Hematopoietic multipotent progenitor cell treated with erythropoietin and hydrocortisone succinate and interleukin-3 and kit ligand, for 4 days (in vitro differentiated cells): Measurements from ENCODE around the gene APOBEC3F.
"Not testable (repeated sequence)": the region's sequence is repeated elsewhere in the genome, so short reads cannot be mapped to it uniquely, and the experiment has no call there.

ENCODE experiments used
- DNase-seq: peaks from one replicate; pipeline ENCODE4 v3.0.0-alpha.2; 2015

The APOBEC3F gene

GRCh38 chr22:39076155-39077025, 35.7 kb downstream of the APOBEC3F start:
- not testable (repeated sequence) for DNase-seq

DNA sequence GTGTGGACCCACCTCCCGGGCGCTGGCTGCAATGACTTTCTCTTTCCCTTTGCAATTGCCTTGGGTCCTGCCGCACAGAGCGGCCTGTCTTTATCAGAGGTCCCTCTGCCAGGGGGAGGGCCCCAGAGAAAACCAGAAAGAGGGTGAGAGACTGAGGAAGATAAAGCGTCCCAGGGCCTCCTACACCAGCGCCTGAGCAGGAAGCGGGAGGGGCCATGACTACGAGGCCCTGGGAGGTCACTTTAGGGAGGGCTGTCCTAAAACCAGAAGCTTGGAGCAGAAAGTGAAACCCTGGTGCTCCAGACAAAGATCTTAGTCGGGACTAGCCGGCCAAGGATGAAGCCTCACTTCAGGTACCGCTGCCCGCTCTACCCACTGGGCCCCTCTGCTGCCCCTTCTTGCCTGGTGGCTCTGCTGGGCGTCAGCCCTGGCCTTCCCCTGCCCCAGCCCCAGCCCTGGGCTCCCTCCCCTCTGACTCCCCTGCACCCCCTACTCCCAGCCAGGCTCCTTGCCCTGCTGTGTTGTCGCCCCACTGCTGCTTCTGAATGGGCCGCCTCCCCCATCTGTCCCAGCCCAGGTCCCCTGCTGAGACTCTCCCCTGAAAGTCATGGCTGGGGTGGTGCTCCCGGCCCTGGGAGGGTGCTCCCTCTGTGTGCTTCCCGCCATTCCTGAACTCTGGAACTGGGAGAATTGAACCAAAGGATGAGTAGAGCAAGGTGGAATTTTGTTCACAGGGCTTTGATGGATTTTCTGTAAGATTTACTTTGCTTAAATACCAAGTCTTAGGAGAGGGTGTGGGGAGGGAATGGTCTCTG, 36.6 kb downstream of the APOBEC3F start, which contains the start of gene APOBEC3G:
TSS of gene APOBEC3G (plus strand) at position 250 of the 815 bp plus-strand sequence. CDS start at position 337, 87 bp downstream.
- DNase-seq: peak; percentile 95

DNA sequence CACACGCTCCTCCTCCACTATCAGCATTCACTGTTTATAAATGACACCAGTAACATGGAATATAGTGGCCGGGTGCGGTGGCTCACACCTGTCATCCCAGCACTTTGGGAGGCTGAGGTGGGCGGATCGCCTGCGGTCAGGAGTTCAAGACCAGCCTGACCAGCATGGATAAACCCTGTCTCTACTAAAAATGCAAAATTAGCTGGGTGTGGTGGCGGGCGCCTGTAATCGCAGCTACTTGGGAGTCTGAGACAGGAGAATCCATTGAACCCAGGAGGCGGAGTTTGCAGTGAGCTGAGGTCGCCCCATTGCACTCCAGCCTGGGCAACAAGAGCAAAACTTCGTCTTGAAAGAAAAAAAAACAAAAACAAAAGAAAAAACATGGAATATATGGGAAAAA, 37.2 kb downstream of the APOBEC3F start:
- DNase-seq: not testable (repeated sequence)

DNA sequence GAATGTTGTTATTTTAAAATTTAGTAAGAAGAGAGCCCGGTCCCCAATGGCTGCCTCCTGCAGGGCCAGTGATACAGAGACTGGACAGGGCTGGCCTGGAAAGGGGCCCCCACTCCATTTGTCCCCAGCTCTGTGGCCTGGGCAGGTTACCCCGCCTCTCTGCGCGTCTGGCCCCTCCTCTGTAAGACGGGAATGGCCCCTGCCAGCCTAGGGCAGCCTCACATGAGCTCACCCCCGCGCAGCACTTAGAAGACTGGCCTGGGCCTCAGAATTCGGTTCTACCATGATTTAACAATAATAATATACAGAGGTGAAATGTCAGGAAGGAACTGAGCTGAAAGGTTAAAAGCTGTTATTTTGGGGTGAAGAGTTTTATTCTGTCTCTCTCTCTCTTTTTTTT, 37.7 kb downstream of the APOBEC3F start:
- DNase-seq: no peak

GRCh38 chr22:39079054-39079637, 38.5 kb downstream of the APOBEC3F start:
- DNase-seq: not testable (repeated sequence)

- DNase-seq: no peak
These were observed 39.5 kb downstream of the APOBEC3F start for GRCh38 chr22:39080052-39080762.

GRCh38 chr22:39081016-39081415, 40.4 kb downstream of the APOBEC3F start:
- DNase-seq: no peak

- DNase-seq: no peak
These were observed 40.9 kb downstream of the APOBEC3F start for GRCh38 chr22:39081598-39081997.

GRCh38 chr22:39083212-39084165, 42.8 kb downstream of the APOBEC3F start:
- no peak for DNase-seq

DNA sequence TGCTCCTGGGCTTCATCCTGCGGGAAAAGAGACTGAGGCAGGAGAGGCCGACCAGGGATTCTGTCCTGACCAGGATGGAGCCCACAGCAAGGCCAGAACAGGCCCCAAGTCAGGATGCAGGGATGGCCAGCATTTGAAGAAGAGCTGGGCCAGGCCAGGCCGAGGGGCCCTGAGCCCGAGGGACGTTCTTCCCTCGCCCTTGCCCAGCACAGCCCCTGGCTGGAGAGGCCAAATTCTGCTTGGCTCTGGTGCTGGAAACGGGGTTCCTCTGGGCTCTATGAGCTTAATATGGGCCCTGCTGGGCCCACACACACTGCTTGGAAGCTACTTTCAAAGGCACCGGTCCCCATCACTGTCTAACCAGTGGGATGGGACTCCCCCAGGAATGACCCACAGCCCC, 44.0 kb downstream of the APOBEC3F start:
- no peak for DNase-seq

DNA sequence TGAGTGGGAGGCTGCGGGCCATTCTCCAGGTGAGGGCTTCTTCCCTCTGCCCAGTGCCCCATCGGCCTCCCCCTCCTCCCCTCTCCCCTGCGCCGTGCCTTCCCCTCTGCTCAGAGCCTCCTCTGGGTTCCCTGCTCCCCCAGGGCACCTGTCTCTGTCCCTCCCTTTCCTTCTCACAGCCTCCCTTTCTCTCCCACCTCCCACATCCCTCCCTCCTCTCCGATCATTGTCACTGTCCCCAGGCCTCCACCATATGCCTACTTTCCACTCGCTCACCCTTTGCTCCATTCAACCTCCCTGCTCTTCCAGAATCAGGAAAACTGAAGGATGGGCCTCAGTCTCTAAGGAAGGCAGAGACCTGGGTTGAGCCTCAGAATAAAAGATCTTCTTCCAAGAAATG, 46.4 kb downstream of the APOBEC3F start:
- no peak for DNase-seq

DNA sequence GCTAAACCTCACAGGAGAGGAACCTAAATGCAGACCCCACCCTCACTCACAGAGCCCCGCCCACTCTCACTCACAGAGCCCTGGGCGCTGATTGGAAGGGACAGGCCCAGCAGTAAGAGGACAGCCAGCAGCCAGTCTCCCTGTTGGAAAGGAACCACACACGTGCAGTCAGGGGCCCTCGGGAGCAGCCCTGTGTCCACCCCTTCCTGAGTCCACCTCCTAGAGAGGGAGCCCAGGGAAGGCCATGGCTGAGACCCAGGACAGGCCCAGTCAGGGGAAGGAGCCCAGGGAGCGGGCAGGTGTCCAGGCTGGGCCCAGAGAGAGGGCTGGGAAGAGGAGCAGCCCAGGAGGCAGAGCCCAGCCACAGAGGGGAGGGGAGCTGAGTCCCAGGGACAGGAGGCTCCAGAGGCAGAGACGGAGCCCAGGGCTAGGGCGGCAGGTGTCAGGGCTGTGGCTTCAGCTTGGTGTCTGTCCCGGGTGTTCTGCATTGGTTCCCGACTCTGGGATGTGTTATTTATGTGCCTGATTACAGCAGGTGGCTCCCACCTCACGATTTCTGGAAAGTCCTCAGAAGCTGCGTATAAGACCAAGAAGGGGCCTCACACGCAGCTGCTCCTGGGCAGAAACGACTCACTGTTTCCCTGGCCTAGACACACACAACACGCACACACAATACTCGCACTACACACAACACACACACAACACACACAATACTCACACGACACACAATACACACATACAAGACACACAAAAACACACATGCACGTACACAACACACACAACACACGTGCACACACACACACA, 47.4 kb downstream of the APOBEC3F start:
- DNase-seq: no peak

- no peak for DNase-seq
These were observed 48.0 kb downstream of the APOBEC3F start for GRCh38 chr22:39088685-39089032.

DNA sequence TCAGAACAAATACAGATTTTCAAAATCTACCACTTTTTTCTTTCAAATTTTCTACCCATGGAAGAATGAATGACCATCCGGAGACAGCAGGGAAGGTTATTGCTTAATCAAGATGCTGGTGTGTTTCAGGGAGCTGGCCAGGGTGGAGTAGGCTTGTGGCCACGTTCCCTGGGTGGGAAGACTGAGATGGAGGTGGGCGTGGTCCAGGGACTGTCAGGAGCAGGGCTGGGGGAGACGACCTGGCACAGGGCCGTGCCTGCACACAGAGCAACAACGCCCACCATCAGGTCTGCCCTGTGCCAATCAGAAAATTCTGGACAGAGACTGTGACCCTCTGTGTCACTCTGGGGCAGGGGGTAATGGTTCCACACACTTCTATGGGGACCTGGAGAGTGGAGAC, 49.3 kb downstream of the APOBEC3F start:
- DNase-seq: no peak

DNA sequence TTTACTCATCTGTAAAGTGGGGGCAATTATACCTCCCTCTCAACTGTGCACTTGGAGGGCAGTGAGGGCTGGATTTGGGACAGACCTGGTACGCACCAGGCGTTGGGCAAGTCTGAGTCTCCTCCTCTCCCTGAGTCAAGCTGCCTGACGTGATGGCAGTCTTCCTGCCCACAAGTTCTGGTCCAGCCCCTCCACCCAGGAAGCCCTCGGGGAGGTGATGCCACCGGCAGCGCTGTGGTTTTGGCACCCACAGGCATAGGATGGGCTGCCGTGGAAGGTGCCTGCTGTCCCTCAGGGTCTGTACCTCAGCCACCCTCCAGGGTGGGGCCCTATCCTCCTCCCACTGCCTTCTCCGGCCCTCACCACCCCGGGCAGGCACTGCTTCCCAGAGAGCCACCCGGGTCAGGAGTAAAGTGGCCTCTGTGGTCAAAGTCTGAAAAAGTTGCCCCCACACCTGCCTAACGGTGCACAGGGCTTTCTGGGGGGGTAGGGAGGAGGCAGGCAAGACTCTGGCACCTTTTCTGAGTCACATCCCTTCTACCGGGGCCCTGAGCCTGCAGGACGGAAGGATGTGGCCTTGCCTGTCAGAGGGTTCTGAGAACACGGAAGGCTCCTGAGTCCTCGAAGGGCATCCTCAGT, 49.9 kb downstream of the APOBEC3F start:
- DNase-seq: no peak

DNA sequence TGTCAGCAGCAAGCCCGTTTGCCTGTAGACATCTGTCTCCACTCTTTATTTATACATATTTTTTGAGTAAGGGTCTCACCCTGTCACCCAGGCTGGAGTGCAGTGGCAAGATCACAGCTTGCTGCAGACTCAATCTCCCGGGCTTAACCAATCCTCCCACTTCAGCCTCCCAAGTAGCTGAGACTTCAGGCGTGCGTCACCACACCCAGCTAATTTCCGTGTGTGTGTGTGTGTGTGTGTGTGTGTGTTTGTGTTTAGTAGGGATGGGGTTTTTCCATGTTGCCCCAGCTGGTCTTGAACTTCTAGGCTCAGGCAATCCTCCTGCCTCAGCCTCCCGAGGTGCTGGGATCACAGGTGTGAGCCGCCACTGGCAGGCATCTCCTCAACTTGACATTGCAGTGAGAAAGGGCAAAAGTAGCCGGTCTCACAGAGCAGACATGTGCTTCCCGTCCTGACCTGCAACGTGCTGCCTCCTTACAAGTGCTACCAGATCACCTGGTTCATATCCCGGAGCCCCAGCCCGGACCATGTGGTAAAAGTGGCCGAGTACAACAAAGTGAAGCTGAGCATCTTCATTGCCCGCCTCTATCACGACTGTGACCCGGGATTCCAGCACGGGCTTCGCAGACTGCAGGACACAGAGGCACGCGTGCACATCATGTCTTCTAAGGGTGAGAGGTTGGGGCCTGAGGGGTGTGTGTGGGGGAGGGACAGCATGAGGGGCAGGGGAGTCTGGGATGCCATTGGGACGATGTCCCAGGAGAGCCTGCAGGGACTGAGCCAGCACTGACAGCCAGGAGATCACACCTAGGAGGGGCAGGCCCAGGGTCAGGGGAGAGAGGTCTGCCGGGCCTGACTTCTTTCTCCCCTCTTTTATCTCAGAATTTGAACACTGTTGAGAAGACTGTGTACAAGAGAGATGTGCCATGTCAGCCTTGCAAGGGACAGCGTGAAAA, 50.7 kb downstream of the APOBEC3F start:
- no peak for DNase-seq

- DNase-seq: peak; percentile 14
These were observed 51.6 kb downstream of the APOBEC3F start for GRCh38 chr22:39092111-39092862.

DNA sequence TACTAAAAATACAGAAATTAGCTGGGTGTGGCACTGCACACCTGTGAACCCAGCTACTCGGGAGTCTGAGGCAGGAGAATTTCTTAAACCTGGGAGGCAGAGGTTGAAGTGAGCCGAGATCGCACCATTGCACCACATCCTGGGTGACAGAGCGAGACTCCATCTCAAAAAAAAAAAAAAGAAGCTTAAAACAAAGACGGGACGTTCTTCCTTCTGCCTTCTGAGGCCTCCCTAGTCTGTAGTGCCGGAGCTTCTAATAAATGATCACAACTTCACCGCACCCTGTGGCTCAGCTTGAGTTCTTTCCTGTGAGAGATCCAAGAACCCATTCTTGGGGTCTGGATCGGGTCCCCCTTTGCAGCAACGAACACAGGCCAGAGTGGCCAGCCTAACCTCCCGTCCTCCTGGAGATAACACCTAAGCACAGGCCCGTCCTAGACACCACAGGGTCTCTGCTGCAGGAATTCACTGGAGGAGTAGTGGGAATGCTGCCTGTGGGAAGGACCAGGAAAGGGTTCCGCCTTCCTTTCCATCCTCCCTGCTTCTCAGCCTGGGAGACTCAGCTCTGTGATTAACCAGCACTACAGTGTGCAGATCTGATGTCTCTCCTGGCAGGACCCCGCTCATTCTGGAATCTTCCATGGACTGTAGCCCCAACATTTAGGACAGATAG, 54.2 kb downstream of the APOBEC3F start:
- no peak for DNase-seq
